ENCODE data around the gene COA5.

The COA5 gene

DNA sequence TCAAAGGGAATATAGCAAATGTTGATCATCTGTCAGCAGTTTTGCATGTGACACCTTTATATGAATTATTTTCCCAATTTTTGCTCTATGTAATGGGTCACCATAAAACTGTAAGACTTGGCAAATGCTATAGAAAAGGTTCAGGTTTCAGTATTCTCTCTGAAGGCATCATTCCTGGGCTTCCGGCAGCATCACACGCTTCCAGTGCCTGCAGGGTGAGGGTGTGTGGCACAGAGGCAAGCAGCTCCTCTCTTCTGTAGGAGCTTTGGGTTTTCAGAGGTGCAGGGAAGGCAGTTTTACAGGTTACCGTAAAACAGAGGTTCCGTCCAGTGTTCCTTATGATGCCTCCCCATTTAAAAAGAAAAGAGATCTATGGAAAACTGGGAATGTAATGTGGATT, 18.8 kb downstream of the COA5 start:
- TF ChIP-seq POLR2A (IDR thresholded peaks at IDR 0.05; ENCODE audit: low read length) (no peak), GATA1 (IDR thresholded peaks at IDR 0.05; ENCODE audit: low read depth, low read length) (no peak)
- DNase-seq: no peak

DNA sequence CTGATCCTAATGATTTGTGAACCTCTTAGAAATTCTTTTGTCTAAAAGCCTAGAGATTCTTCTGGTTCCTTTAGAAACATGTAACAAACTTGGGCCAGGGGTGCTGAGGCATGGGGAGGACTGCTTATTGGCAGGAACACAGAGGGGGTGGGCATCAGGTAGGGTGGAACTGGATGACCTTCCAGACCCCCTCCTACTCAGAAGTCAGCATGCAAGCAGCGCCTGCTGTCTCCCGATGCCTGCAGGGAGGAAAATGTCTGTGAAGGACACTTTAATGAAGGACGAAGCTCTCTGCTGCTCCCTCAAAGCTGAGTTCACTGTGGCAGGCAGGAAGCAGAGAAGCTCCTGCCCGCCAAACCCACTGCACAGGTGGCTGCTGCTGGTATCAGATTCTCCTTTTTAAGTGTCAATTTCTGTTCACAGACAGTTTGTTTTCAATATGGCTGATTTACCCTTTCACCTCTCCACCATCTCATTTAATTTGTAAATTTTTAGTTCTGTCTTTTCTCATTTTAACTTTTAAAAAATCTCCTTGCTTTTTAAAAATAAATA, 19.4 kb downstream of the COA5 start:
- TF ChIP-seq GATA1 (IDR thresholded peaks at IDR 0.05; ENCODE audit: low read depth, low read length): no peak
- TF ChIP-seq POLR2A (IDR thresholded peaks at IDR 0.05; ENCODE audit: low read length): no peak
- DNase-seq: no peak

DNA sequence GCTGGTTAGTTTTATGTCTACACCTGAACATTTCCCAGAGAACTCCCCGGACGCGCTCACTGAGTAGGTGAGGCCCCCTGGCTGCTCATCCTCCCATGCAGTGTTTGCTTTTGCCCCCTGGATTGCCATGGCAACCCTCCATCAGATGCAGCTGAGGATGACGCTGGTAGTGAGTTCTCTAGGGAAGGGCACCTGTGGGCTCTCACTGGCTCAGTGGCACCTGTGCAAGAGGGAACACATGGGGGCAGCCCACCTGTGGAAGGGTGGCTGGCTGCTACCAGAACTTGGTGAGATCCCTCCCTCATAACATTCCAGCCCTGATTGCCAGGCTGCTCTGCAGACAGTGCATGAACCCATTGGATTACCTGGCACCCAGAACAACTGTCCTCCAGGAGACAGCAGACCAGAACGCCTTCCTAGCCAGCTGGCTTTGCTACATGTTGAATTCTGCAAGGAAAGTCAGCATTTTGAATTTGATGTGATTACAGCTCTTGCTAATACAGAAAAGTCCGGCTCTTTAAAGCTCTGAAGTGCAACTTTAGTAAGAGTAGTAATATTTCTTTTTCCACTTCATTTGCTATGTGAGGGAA, 21.7 kb downstream of the COA5 start:
- TF ChIP-seq POLR2A (IDR thresholded peaks at IDR 0.05; ENCODE audit: low read length): no peak
- TF ChIP-seq GATA1 (IDR thresholded peaks at IDR 0.05; ENCODE audit: low read depth, low read length): no peak

DNA sequence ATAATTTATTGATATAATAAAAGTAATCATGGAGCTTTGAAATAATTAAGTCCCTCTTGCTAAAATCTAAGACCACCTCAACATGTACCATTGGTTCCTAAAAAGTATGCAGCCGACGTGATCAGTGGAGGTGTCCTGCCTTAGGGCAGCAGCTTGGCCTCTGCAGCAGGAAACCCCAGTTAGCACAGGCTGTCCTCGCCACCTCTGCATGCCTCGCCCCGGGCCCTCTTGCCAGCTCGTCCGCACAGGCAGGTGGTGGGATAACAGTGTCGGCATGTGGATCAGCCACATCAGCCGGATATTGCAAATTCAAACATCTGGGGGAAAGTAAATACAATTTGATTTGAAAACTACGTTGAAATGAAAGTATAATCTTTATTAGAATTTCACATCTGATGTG, 22.9 kb downstream of the COA5 start:
- DNase-seq: no peak
- TF ChIP-seq GATA1 (IDR thresholded peaks at IDR 0.05; ENCODE audit: low read depth, low read length): no peak
- no peak for TF ChIP-seq POLR2A (IDR thresholded peaks at IDR 0.05; ENCODE audit: low read length)

More for the DNA sequence above, 21.7 kb downstream of the COA5 start:
- DNase-seq: no peak

DNA sequence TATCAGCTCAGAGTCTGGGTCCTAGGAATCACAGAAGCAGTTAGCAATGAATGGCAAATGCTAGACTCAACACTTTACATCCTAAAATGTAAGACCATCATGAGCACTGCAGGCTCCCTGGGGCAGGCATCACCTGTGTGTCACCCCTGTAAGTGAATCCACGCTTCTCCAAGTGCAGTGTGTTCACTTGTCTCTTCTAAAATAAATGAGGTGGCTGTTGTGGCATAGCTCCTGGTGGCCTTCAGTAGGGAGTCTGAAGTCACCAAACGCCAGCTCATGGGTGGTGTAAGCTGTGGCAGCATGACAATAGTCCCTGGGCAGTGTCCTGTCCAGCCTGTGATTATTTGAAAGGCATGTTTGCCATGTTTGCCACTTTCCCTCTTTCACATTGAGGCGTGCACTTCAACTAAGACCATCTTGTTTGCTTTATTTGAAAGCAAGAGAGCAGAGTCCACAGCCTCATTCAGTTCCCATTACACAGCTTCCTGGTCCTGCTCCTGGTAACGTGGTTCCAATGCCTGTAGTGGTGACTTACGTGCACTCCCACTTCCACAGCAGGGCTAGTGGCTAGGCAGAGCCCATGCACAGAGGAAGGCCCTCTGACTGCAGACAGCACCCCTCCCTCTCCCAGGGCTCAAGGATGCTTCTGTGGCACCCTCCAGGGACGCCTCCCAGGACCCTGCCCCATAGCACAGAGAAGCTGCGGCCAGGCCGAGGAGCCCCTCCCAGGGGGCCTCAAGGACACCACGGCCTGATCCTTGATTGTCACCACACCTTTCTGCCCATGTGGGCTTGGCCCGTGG, 24.3 kb downstream of the COA5 start:
- no peak for DNase-seq
- no peak for TF ChIP-seq POLR2A (IDR thresholded peaks at IDR 0.05; ENCODE audit: low read length)
- TF ChIP-seq GATA1 (IDR thresholded peaks at IDR 0.05; ENCODE audit: low read depth, low read length): no peak

DNA sequence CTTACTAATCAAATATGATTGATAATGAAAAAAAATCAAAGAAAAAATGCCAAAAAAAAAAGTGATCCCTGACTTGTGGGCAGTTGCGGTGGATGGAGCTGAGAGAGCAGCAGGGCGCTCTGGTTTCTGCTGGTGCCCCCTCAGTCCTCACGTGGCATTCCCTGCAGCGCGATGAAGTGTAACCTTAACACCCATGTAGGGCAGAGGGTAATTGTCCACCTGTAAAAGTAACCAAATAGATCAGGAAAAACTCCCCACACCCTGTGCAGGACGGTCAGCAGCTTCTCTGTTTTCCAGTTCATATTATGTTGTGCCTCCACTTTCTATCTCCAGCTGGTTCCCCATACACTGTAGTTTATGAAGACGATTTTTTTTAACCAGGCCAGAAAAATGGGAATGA, 25.0 kb downstream of the COA5 start:
- TF ChIP-seq GATA1 (IDR thresholded peaks at IDR 0.05; ENCODE audit: low read depth, low read length): no peak
- no peak for TF ChIP-seq POLR2A (IDR thresholded peaks at IDR 0.05; ENCODE audit: low read length)
- DNase-seq: no peak

DNA sequence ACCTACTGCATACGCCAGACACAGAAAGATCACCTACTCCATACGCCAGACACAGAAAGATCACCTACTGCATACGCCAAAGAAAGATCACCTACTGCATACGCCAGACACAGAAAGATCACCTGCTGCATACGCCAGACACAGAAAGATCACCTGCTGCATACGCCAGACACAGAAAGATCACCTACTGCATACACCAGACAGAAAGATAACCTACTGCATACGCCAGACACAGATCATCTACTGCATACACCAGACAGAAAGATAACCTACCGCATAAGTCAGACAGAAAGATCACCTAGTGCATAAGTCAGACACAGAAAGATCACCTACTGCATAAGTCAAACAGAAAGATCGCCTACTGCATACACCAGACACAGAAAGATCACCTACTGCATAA, 25.8 kb downstream of the COA5 start:
- no peak for DNase-seq
- TF ChIP-seq GATA1 (IDR thresholded peaks at IDR 0.05; ENCODE audit: low read depth, low read length): no peak

DNA sequence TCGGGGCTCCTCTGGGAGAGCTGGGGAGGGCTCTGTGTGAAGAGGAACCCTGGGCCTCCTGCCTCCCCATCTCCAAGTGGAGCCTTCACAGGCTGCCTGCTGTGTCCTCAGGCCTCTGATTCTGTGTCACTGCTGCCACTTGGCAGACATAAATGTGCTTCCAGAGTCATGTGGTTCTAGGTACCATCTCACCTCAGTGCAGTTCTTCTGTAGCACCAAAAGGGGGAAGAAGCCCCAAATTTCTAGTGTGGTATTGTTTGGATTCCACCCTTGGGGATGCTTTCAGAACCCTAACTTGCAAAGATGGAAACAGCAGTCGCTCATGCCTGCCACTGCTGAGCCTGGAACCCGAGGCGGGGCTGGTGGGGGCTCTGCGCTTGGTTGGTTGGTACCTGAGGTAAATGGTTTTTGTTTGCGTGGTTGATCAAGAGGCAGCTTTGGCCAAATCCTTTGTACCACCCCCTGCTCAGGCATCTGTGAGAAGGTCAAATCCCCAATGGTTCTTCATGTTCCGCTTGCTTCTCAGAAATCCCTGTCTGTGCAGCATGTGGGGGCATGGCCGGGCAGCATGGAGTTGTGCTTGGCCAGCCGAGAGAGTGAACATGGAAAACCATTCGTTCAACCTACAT, 27.5 kb downstream of the COA5 start:
- TF ChIP-seq GATA1 (IDR thresholded peaks at IDR 0.05; ENCODE audit: low read depth, low read length) (no peak), POLR2A (IDR thresholded peaks at IDR 0.05; ENCODE audit: low read length) (no peak)
- DNase-seq: no peak

DNA sequence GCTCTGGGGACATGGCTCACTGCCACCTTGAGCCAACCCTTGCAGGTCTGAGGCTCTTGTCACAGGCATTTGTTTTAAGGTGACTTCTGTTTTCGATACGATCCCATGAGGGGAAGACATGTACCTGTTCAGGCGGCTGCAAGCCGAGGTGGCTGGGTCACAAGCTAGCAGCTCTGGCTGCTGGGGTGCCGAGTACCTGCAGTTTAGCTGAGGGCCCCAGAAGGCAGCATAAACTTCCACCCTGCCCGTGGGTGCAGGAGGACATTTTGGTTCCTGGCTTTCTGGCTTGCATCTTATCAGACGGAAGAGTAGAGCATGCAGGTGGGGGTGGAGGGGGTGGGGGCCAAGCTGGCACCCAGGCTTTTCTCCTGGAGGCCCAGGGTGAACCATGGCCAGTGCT, 28.4 kb downstream of the COA5 start:
- DNase-seq: no peak
- no peak for TF ChIP-seq POLR2A (IDR thresholded peaks at IDR 0.05; ENCODE audit: low read length)
- TF ChIP-seq GATA1 (IDR thresholded peaks at IDR 0.05; ENCODE audit: low read depth, low read length): no peak

DNA sequence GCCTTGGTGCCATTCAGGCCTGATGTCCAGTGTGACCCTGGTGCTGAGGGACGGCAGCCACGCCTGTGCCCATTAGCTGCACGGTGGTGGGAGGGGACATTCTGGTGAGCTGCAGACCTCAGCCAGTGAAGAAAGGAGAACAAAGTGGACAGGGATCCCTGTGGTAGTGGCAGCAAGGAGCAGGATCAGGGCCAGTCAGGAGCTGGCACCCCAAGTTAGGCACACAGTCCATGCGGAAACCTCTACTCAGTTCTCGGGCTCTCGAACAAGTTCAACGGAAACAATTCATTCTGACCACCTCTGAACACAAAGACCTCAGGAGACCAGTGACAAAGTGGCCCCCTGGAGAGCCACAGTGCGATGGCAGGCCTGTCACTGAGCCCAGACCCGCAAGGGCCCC, 30.1 kb downstream of the COA5 start:
- no peak for DNase-seq
- TF ChIP-seq GATA1 (IDR thresholded peaks at IDR 0.05; ENCODE audit: low read depth, low read length): no peak

DNA sequence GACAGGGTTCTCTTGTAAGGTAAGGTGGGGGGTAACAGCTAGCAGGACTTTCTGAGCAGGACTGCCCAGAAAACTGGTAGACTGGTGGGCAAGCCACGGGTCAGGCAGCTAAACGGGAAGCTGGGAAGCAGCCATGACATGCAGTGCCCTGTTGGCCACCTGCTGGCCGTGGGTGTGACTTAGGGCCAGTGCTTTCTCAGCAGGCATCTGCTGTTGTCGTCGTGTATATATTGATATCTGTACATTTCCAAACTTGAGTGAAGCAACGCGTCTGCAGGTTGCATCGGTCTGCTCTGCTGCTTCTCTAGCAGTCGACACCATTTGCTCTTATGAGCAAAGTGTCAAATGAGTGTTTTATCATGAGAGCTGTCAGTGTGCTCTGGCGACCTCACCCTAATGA, 31.0 kb downstream of the COA5 start:
- TF ChIP-seq POLR2A (IDR thresholded peaks at IDR 0.05; ENCODE audit: low read length) (no peak), GATA1 (IDR thresholded peaks at IDR 0.05; ENCODE audit: low read depth, low read length) (no peak)
- DNase-seq: no peak

DNA sequence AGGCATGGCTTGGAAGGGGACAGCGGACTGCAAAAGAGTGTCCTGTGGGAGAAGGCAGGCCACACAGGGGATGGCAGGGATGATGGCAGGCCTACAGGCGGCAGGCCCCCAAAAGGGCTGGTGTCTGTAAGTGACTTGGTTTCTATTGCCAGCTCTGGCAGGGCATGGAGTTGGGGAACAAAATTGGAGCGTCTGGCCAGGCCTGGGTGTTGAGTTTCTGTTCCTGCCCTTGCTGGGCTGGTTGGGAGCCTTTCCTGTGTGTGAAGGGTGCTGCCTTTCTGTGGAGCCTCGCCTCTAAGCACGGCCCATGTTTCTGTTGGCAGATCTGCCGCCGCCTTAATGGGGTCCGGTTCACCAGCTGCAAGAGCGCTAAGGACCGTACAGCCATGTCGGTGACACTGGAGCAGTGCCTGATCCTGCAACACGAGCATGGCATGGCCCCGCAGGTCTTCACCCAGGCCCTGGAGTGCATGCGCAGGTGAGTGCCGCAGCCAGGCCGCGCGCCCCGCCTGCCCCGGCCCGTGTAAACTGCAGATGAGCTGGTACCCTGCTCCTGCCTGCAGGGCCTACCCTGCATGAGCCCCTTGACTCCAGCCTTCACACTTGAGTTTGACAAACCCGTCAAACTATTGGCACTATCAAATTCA, 31.5 kb downstream of the COA5 start:
- no peak for DNase-seq
- TF ChIP-seq POLR2A (IDR thresholded peaks at IDR 0.05; ENCODE audit: low read length): no peak
- no peak for TF ChIP-seq GATA1 (IDR thresholded peaks at IDR 0.05; ENCODE audit: low read depth, low read length)

DNA sequence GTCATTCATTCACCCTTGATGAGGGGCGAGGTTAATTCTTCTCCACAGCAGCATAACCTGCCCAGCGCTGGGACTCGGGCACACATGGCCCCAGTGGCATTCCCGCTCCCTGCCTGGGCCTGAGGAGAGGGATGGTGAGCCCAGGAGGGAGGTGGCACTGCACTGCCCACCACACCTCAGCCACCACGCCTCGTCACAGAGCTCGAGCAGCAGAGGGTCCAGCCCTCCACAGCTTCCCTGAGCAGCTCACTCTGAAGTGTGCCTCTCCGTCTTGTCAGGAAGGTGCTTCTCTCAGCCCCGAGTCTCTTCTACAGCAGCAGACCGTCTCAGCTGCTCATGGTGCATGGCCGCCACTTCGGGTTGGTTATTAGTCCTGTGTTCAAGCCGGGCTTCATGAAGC, 34.9 kb downstream of the COA5 start:
- no peak for DNase-seq
- TF ChIP-seq GATA1 (IDR thresholded peaks at IDR 0.05; ENCODE audit: low read depth, low read length) (no peak), POLR2A (IDR thresholded peaks at IDR 0.05; ENCODE audit: low read length) (no peak)

DNA sequence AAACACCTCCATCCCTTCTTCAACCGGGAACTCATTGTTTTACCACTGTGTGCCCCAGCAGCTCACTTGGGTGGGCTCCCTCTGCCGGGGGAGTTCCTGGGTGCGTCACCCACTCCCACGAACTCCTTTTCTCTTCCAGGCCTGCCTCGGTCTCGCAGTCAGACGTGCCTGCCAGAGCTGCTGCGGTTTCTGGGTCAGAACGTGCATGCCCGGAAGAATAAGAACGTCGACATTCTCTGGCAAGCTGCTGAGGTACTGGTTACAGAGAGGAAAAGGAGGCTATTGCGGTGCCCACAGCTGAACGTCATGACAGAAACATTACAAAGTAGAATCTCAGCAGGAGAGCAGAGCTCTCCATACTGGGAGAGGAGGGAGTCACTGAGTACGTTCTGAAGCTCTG, 35.6 kb downstream of the COA5 start:
- no peak for TF ChIP-seq GATA1 (IDR thresholded peaks at IDR 0.05; ENCODE audit: low read depth, low read length)
- no peak for DNase-seq
